HG02970 (cell line): ENCODE measurements around the gene FAM219A.
"Not testable (repeated sequence)": the region's sequence is repeated elsewhere in the genome, so short reads cannot be mapped to it uniquely, and the experiment has no call there.

Experiments used
- ATAC-seq: cut with Tn5 transposase; IDR thresholded peaks from one replicate; pipeline ENCODE4 v1.9.1; 2021; ENCODE audit warnings: mild to moderate bottlenecking, moderate library complexity, moderate number of reproducible peaks; ENCODE audit not compliant: unreplicated experiment, low FRiP score

FAM219A gene

GRCh38 chr9:34363619-34364351 is 94.6 kb downstream of the FAM219A start:
- no peak for ATAC-seq

DNA sequence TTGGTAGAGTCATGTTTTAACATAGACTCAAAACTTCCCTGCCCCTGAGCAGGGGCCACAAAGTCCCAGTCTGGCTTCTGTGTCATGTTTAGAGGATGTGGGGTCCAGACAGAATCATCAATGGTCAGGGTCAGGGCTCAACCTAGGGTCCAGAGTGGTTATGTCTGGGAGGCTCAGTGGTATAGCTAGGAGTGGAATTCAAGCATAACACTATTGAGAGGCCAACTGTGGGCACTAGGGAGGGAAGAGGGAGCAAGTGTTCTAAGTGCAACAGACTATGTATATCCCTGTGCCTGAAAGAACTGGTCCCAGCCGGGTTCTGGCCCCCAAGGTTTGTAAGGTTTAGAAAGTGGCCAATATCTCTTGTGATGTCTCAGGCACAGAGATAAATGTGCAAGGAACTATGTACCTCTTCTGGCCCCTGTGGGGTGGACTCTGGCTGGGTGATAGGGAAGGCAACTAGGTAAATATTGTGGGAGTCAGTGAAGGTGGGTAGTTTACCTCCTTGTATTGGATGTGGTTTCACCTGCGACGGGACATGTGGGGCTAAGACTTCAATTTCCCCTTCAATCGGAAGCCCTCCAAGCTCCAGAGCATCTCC is 95.7 kb downstream of the FAM219A start:
- ATAC-seq, result no peak

- ATAC-seq, result not testable (repeated sequence)
Observed at GRCh38 chr9:34352957-34353356, 105.4 kb downstream of the FAM219A start.

DNA sequence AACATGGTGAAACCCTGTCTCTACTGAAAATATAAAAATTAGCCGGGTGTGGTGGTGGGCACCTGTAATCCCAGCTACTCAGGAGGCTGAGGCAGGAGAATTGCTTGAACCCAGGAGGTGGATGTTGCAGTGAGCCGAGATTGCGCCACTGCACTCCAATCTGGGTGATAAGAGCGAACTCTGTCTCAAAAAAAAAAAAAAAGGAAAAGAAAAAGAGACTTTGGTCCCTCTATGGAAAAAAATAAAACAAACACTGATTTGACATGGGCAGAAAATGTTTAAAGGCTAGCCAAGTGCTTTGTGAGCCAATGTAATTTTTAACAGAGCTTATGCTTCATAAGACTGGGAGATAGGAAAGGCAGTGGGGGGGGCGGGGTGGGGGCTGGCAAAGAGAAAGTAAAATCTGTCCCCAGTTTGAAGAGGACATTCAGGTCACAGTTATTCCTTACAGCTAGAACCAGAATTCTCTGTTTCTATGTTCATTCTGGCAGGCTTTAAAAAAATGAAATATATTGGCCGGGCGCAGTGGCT is 106.2 kb downstream of the FAM219A start:
- ATAC-seq, result not testable (repeated sequence)

- ATAC-seq, result no peak
Observed at GRCh38 chr9:34349324-34349723, 109.0 kb downstream of the FAM219A start.
